AG08395 (cell line): ENCODE data around the gene ELMOD3.
"Not testable (repeated sequence)": the region's sequence is repeated elsewhere in the genome, so short reads cannot be mapped to it uniquely, and the experiment has no call there.

Experiments used
- DNase-seq: peaks from one replicate; pipeline ENCODE4 v3.0.0; 2012; ENCODE audit warnings: mixed read lengths, low spot score

Gene ELMOD3

DNA sequence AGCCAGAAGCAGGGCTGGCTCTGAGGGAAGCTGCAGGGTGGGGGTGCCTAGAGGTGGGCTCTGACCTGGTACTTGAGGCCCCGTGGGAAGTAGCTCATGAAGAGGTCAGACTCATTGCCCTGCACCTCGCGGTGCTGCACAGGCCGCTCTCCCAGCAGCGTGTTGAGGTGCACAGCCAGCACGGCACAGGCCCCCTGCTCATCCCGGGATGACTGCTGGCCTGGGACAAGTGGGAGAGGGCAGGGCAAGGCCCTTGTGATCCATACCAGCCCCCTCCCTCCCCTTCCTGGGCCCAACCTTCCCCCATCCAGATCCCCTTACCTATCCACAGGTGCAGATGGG, 46.9 kb downstream of the ELMOD3 start:
- DNase-seq: no peak

DNA sequence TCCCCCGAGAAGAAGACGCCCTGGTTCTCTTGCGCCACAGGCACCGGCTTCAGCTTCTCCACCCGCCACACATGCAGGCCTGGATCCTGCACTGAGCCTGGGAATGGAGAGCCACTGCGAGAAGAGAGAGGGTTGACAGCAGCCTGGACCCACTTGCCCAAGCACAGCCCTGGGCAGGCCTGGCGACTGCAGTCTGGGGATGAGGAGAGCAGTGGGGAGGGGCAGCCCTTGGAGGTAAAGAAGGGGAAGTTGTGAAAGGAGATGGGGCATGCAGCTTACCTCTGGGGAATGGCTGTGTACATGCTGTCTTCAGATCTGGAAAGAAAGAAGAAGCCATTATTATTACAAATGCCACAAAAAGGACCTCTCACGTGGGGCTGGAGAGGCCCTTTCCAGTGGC, 47.3 kb downstream of the ELMOD3 start:
- no peak for DNase-seq

DNA sequence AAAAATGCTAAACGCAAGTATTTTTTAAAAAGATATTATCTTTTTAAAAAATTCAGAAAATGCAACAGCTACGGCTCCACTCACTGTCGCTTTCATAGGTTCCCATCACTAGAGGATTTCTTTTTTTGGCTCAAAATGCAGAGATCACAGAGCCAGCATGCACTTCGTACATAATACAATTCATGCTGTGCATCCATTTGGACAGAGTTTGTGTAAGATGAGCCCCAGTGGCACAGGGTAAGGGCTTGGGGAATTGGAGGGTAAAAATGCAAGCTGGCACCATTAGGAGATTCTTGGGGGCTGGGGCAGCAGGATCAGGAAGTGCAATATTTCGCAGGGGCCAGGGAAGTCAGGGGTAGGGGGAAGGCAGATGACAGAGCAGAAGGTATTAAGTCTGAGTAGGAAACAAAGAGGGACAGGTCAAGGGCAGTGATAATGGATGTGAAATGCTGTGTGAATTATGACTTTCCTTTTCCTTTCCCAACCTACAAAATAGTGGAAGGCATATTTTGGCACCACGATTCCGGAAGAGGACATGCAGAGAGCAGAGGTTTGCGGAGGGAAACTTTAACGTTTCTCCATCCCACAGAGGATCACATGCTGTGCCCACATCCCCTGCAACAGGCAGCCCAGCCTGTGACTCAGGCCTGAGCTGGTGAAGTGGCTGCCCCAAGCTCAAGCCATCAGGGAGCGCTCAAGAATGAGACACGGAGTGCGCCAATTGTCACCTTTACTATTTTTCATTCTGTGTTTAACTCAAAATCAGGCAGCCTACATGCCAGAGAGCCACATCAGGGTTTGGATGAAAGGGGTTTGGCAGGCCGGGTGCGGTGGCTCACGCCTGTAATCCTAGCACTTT, 50.9 kb downstream of the ELMOD3 start:
- no peak for DNase-seq

DNA sequence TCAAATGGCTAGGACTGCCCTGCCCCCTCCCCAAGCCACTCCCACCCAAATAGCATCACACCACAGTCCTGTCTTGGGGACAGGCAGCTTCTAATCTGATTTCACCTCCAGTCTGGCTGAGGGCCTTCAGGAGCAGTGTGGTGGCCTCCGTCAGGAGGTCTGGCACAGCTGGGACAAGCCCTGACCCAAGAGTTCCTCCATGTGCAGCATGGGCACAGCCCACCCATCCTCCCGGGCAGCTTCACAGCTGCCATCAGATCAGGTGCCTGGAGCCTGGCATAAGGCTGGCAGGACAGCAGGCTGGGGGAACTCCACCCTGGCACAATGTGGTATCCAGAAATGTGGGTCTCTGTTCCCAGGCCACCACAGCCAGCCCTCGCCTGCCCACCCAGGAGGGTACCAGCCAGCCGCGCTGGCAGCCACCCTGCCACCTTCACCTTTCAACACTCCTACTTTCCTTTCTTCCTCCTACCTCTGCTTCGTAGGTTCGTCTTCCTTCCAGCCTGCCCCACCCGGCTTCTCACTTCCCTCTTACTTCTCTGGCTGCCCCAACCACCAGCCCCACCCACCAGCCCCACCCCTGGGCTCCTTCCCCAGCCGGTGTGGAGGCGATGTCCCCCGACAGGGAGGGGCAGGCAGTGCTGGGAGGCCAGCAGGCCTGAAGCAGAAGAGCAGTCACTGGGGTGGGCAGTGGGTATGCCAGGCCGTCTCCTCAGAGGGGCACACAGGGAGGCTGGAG, 55.4 kb downstream of the ELMOD3 start, which contains the start of gene CAPG:
CAPG (minus strand) TSS at position 522 of the 739 bp plus-strand sequence. CDS start 8,221 bp downstream, outside the sequence.
- DNase-seq: no peak

DNA sequence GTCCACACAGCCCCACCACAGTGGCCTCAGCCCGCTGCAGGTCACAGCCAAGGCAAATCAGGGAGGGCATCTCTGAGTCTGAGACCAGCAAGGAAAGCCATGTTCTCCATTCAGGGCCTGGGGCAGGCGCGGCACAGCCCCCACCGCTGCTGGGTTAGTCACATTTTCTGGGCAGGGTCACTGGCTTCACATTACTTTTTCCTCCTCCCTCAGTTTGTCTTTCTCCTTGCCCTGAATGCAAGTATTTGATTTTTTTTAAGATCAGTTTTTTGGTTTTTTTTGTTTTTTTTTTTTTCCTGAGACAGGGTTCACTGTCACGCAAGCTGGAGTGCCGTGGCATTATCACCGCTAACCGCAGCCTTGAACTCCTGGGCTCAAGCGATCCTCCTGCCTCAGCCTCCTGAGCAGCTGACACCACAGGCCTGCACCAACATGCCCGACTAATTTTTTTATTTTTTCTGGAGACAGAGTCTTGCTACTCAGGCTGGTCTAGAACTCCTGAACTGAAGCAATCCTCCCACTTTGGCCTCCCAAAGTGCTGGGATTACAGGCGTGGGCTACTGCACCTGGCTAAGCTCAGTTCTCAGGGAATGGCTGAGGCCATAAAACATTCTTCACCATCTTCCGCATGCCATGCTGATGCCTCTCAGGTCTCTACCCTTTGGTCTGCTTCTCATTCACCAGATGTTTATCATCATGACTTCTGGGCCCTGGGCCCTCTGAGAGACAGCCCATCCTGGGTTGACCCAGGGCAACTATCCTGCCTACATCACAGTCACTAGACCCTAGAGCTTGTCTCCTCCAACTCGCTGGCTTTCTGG, 56.2 kb downstream of the ELMOD3 start:
- no peak for DNase-seq

DNA sequence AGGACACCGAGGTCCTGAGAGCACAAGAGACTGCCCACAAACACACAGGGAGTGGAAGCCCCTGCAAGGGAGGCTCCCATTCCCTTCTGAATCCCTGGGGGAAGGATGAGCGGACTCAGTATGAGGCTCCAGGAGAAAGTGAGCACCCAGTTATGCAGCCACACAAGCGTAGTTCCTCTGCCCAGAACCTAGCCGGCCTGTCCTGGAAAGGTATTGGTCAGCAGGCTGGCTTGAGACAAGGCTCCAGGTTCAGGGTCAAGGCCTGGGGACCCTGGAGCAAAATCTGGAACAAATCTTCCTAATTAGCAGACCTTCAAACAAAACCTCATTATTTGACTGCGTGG, 56.8 kb downstream of the ELMOD3 start:
- no peak for DNase-seq

DNA sequence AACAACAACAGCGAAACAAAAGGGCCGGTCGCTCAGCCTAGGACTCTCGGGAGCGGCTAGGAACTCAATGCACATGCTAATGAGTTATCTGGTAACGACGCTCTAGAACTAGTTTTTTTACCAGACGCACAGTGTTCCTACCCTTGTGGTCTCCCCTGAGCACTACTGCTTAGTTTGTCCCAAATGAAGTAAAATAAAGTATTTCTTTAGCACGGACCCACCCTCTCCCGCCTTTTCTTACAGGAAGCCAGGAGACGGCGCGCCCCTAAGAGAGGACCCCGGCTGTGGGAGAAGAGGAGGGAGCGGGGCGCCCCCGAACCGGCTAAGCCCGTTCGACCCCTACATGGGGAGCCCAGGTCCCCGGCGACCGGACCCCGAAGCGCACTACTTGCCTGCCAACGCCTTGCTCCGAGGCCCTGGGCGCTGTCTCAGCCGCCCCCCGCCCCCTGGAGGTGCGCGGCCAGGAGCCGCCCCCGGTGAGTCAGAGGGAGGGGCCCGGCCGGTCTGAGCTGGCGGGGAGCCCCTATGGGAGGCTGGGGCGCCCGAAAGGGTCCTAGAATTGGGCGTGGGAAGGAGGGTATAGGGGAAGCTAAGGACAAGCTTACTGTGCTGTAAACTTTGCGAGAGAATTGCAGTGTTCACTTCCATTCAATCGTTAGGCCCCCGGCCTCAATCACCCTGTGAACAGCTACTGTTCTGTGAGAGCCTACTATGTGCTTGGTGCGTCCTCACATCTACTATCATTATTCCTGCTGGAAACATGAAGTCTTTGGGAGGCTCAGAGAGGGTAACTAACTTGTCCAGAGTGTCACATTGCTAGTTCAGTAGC, 59.2 kb downstream of the ELMOD3 start:
- peak; percentile 70 for DNase-seq

DNA sequence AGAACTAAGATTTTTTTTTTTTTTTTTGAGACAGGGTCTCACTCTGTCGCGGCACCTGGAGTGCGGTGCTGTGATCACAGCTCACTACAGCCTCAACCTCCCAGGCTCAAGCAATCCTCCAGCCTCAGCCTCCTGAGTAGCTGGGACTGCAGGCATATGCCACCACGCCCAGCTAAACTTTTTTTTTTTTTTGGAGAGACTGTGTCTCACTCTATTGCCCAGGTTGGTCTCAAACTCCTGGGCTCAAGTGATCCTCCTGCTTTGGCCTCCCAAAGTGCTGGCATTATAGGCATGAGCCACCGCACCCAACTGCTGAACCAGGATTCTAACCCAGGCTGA, 59.8 kb downstream of the ELMOD3 start:
- DNase-seq: not testable (repeated sequence)

DNA sequence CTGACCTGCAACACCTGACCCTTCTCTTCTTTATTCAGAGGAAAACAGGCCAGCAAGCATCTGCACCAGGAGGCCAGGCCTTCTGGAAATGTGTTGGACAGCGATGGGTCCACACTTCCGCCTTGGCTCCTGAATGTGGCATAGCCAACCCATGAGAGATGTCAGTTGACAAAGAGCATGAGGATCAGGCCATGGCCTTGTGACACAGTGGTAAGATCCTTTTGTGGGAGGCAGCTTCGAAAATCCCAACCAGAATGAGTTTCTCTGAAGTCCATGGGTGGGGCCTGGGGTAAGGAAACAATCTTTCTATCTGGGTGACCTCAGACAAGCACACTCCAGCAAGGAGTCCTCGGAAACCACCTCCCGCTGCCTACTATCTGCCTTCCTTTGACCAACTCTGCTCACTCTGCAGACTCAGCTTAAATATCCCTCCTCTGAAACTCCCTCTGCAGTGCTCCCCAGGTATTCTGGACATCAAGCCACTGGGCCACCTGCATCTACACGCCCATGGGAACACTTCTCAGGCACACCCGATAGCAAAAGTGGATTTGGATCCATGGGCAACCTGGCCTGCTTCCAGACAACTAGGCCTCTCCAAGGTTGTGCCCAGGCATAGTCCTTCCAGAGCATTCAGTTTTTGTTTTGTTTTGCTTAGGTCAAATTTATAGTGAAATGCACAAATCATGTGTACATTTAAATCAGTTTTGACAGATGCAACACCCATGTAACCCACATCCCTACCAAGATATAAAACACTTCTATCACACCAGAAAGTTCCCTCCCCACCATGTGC, 60.4 kb downstream of the ELMOD3 start:
- no peak for DNase-seq

DNA sequence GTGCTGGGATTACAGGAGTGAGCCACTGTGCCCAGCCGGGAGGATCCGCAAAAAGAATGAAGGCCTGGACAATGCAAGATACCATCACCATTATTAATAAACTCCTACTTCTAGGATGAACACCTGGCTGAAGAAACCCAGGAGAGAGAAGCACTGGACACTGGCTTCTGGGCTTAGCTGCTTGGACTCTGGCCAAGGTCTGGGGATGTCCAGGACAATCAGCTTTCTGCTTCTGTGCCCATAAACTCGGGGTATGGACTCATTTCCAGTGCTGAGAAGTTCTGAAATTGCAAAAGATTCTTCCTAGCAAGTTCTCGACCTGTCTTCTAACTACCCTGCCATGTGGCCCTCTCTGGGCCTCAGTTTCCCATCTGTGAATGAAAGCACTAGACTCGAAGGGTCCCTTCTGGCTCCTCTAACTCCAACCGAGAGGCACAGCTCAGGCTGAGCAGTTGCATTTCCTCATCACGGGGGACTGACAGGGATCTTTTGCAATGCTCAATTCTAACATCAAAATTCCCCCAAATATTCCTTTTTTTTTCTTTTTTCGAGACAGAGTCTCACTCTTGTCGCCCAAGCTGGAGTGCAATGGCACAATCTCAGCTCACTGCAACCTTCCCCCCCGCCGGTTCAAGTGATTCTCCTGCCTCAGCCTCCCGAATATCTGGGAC, 61.5 kb downstream of the ELMOD3 start:
- DNase-seq: no peak

DNA sequence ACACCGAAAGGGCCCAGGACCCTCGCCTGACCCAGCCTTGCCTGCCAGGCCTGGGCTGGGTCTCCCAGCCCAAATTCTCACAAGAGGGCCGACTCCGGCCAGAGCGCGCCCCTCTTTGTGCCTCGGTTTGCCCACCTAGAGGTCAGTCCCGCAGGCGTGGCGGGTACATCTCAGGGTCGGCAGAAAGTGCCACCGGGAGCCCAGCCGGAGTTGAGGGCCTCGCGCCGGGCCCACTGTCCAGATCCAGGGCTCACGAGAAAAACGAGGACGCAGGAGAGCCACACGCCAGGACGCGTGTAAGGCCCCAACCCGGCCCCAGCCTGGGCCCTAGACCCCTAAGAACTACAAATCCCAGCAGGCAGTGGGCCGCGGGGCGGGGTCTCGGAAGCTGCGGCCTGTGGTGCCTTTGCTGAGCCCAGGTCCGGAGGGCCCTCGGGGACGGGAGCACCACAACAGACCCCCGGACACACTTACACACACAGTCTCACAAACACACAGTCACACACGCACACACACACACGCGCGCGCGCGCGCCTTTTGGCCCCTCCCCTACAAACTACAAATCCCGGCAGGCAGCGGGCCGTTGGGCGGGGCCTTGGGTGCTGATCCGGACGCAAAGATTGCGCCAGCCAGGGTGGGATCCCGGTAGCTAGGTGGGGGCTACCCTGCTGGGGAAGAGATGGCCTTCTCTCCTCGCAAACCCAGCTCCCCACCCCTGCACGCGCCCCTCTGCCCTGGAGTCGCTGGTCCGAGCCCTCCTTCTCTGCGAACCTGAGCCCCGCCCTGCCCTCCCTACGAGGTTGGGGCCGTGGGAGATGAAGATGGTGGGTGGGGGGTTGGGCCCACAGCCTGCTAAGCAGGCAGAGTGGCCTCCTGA, 63.8 kb downstream of the ELMOD3 start, which contains the start of gene SH2D6:
SH2D6 (plus strand) TSS at position 583 of the 877 bp plus-strand sequence. CDS start 10,752 bp downstream, outside the sequence.
- DNase-seq: peak; percentile 89

DNA sequence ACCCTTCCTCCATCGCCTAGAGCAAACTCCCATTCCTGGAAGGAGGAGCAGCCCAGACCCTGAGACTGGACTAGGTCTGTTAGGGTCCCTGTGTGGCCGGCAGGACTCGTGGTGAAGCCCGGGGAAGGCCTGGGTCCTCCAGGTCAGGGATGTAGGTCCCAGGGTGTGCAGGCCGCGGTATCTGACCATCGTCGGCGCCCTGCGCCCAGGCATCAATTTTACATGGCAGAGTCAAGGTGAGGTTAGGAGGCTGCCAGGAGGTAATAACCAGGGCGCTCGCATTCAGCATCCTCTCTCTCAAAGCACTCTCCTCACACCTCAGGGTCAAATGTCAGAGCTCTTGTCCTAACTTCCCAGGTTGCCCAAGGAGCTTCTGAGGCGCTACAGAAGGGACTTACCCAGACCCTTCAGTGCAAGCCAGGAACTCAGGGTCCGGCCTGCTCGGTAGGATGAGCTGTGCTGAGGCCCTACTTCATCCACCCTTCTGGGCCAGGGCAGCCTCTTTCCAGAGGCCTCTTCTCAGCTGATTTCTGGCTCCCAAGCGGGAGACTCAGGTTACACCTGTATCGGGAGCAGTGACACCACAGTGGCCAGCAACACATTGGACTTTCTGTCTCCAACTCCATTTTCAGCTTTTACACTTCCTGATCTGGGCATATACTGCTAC, 64.6 kb downstream of the ELMOD3 start:
- DNase-seq: no peak

DNA sequence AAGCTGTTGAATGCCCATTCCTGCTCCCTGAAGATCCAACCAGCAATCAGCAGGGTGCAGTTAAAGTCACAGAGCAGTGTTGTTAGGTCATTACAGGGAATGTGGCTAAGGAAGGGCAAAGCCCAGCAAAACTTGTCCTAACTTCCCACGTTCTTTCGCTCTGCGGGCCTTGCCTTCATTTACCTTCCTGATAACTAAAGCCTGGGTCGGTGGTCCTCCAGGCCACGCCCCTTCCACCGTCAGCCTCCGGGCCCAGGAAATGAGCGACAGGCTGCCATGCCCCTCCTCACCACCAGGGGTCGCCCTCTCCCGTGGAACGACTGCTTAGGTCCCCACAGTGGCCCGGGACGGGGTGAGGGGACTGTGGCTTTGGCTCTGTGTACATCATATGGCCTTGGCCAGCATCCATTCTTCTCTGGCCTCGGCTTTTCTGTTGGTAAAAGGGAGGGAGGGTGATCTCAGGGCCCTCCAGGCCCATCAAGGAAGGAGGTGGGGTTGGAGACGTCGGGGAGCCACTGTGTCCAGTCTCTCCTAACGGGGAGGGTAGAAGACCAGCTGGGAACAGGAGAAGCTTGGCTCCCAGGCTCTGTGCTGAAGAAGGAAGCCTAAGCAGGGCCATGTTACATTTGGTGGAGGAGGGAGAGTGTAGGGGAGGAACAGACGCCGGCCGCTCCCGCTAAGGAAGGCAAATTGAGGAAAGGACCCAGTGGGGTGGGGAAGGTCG, 66.1 kb downstream of the ELMOD3 start:
- DNase-seq: peak; percentile 91

DNA sequence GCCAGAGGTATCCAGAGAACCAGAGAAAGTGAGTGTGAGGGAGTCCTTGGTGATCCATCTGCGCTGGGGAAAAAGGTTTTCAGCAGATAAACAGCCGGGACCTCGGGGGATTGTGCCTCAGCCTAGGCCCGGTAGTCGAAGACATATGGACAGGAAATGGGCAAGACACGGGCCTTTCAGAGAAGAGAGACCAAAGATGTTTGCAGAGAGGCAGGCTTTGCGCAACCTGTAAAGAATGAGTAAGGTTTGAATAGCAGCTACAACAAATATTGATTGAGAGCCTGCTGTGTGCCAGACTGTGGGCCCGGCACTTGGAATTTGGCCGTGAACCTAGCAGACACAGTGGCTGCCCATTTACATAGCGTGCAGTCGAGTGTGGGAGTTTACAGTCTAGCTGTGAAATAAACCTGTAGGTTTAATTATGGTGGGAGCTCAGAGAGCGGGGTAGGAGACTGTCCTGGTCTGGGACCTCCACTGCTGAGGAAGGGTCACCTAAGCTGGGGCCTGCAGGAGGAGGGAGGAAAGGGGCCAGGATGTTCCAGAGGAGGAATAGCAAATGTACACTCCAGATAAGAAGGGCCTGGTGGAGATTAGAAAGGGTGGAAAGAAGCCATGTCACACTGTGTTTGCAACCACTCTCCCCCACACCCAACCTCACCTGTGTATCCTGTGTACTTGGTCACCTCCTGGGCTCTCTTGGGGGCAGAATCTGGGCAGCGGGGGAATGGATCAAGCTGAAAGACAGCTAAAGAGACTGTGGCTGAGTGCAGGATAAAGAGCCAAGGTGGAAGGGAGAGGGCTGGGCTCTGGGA, 66.9 kb downstream of the ELMOD3 start:
- DNase-seq: no peak

DNA sequence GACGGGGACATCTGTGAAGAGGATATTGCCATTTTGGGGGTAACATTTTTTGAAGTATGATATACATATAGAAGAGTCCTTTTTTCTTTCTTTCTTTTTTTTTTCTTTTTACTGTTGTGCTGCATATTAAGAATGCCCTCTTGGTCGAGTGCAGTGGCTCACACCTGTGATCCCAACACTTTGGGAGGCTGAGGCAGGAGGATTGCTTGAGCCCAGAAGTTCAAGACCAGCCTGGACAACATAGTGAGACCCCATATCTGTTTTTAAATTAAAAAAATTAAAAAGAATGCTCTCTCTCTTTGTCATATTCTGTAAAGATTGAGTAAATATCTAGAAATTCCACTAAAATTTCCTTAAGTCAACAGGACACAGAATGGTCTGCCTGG, 67.5 kb downstream of the ELMOD3 start:
- no peak for DNase-seq

DNA sequence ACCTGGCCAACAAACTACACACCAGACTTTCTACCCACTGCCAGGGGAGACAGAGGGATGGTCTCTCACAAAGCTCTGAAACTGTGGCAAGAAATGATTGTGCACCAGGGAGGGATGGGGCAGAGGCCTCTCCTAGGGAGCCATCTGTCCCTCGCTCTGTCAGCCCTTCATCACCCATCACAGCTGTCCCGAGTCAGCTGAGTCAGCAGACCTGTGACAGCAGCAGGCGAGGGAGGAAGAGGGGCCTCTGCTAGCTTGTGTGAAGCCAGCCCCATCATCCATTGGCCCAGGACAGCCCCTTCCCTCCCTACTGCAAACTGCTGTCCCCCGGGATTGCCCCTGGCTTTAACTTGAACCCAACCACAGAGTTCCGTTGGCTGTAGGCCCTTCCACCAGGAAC, 69.0 kb downstream of the ELMOD3 start:
- no peak for DNase-seq

DNA sequence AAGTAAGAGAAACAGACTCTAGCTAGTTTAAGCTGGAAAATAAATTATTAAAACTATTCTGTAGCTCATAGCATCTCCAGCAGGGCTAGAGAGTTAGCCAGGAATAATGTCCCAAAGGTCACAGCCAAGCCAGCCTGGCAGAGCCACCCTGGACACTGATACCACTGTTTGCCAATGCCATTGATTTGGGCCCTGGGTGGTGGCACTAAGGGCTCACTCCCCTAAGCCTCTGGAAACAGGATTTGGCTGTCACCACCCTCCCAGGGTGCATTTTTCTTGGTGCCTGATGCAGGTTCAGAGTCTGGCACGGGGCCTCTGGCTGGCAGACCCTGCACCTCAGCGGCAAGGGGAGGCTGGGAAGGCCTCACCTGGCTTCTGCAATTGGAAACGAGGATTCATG, 71.0 kb downstream of the ELMOD3 start:
- no peak for DNase-seq
